CD14-positive monocyte (primary cell): ENCODE results near the gene NTN4. TPM values are rescaled to one million over a fixed set of nuclear protein-coding genes. Genes with fewer than 3 reads are reported as not detected.

ENCODE experiments used
- DNase-seq, 3 donors: peaks; one replicate each; pipeline ENCODE4 v3.0.0-alpha.2; 2011 to 2022
- H2AFZ ChIP-seq: 2 replicates; pipeline ENCODE4 v1.6.0; 2012; ENCODE audit warnings: mild to moderate bottlenecking, low read depth, low read length, inconsistent platforms; ENCODE audit not compliant: insufficient read depth, poor library complexity, severe bottlenecking
- H3K27ac ChIP-seq, 2 donors: 1 replicate in 1 of 2; 2 replicates in 1 of 2; pipeline ENCODE4 v1.5.1; 2012 to 2013; ENCODE audit warnings: low read length in 2 of 2, control low read depth in 1 of 2, inconsistent platforms in 1 of 2, low read depth in 1 of 2, mild to moderate bottlenecking in 1 of 2
- H3K27me3 ChIP-seq, 2 donors: one replicate each; pipeline versions ENCODE4 v1.6.0 to v1.6.1; 2011 to 2013; ENCODE audit warnings: low read length in 2 of 2; ENCODE audit not compliant: control insufficient read depth in 2 of 2, insufficient read depth in 2 of 2
- H3K36me3 ChIP-seq, 2 donors: replicated peaks in 1 of 2; 1 replicate in 1 of 2; 2 replicates in 1 of 2; pipeline versions ENCODE4 v1.5.1 to v1.6.1; 2012 to 2013; ENCODE audit warnings: low read length in 2 of 2, control low read depth in 1 of 2, inconsistent platforms in 1 of 2, mild to moderate bottlenecking in 1 of 2; ENCODE audit not compliant: insufficient read depth in 2 of 2, control insufficient read depth in 1 of 2
- H3K4me1 ChIP-seq, 2 donors: 1 replicate in 1 of 2; 2 replicates in 1 of 2; pipeline versions ENCODE4 v1.5.1 to v1.6.1; 2012 to 2013; ENCODE audit warnings: low read length in 2 of 2, control low read depth in 1 of 2, inconsistent platforms in 1 of 2, mild to moderate bottlenecking in 1 of 2, moderate library complexity in 1 of 2; ENCODE audit not compliant: insufficient read depth in 2 of 2, control insufficient read depth in 1 of 2
- H3K4me2 ChIP-seq: replicated peaks from 2 replicates; pipeline ENCODE3; 2012; ENCODE audit warnings: low read length, moderate library complexity, mild to moderate bottlenecking; ENCODE audit not compliant: poor library complexity, severe bottlenecking; ENCODE audit errors: extremely low read depth
- H3K4me3 ChIP-seq, 3 experiments: fragments of 200-600 bp in 1 of 3; sonication (generic) in 1 of 3; replicated peaks in 1 of 3; 1 replicate in 2 of 3; 2 replicates in 1 of 3; pipeline ENCODE4 v1.5.1; 2011 to 2013; ENCODE audit warnings: low read length in 3 of 3, mild to moderate bottlenecking in 3 of 3, control low read depth in 2 of 3, low read depth in 2 of 3, inconsistent platforms in 1 of 3, moderate library complexity in 1 of 3
- H3K79me2 ChIP-seq: 2 replicates; pipeline ENCODE4 v1.6.0; 2012; ENCODE audit warnings: mild to moderate bottlenecking, control low read depth, inconsistent platforms, low read length, moderate library complexity; ENCODE audit not compliant: insufficient read depth
- H3K9ac ChIP-seq: 2 replicates; pipeline ENCODE4 v1.6.0; 2017; ENCODE audit warnings: low read length, mild to moderate bottlenecking; ENCODE audit not compliant: insufficient read depth, poor library complexity, severe bottlenecking
- H3K9me3 ChIP-seq, 2 donors: replicated peaks in 1 of 2; 1 replicate in 1 of 2; 2 replicates in 1 of 2; pipeline versions ENCODE4 v1.5.1 to v1.6.1; 2012 to 2013; ENCODE audit warnings: low read length in 2 of 2, control low read depth in 1 of 2; ENCODE audit not compliant: control insufficient read depth in 1 of 2, insufficient read depth in 1 of 2
- H4K20me1 ChIP-seq: 2 replicates; pipeline ENCODE4 v1.6.0; 2012; ENCODE audit warnings: mild to moderate bottlenecking, low read length, control low read depth, moderate library complexity; ENCODE audit not compliant: insufficient read depth
- H3K27ac Mint-ChIP-seq, 7 donors: one replicate each; pipeline ENCODE4 v1.8.0; 2020; ENCODE audit warnings: mild to moderate bottlenecking in 7 of 7, mixed read lengths in 7 of 7, moderate library complexity in 6 of 7, inconsistent platforms in 2 of 7
- H3K27me3 Mint-ChIP-seq, 3 donors: one replicate each; pipeline ENCODE4 v1.8.0; 2021 to 2022; ENCODE audit warnings: low read depth in 3 of 3, mild to moderate bottlenecking in 3 of 3, mixed read lengths in 3 of 3, moderate library complexity in 3 of 3, inconsistent platforms in 1 of 3
- H3K36me3 Mint-ChIP-seq, 2 donors: one replicate each; pipeline ENCODE4 v1.8.0; 2020; ENCODE audit warnings: mixed read lengths in 2 of 2, inconsistent platforms in 1 of 2, mild to moderate bottlenecking in 1 of 2
- H3K4me1 Mint-ChIP-seq: one replicate; pipeline ENCODE4 v1.8.0; 2020; ENCODE audit warnings: mild to moderate bottlenecking, mixed read lengths
- H3K4me3 Mint-ChIP-seq, 2 donors: one replicate each; pipeline ENCODE4 v1.8.0; 2020; ENCODE audit warnings: mild to moderate bottlenecking in 2 of 2, mixed read lengths in 2 of 2, moderate library complexity in 1 of 2
- H3K9me3 Mint-ChIP-seq, 7 donors: one replicate each; pipeline ENCODE4 v1.8.0; 2020 to 2022; ENCODE audit warnings: mixed read lengths in 7 of 7, mild to moderate bottlenecking in 6 of 7, moderate library complexity in 6 of 7, inconsistent platforms in 2 of 7
- CTCF ChIP-seq: fragments of 200-600 bp; IDR thresholded peaks from one replicate; pipeline ENCODE4 v1.8.0; 2022; ENCODE audit warnings: antibody characterized with exemption, mild to moderate bottlenecking
- WGBS: methylation state at CpG from one replicate; pipeline ENCODE4 v1.1.5; 2013; ENCODE audit warnings: missing lambda C conversion rate; ENCODE audit not compliant: insufficient coverage; 5-methylcytosine and 5-hydroxymethylcytosine counted together
- intact Hi-C, 2 donors: fragments of 100-400 bp; cut with micrococcal nuclease; formaldehyde crosslinking; loops; one replicate each; pipeline versions ENCODE4 v1.15.0 to v1.15.1; 2023
- polyA plus RNA-seq, 3 donors: library from polyadenylated mRNA; depleted of rRNA in 1 of 3; unstranded in 2 of 3; stranded (reverse) in 1 of 3; fragments of 300-500 nt in 2 of 3; fragments of >200 nt in 1 of 3; fragmentation: Illumina TruSeq in 2 of 3; gene quantifications; 1 replicate in 2 of 3; 2 replicates in 1 of 3; pipeline ENCODE4 v1.2.3, GENCODE V29; 2012 to 2021

The NTN4 gene
- polyA plus RNA-seq, 3 donors = not detected

DNA sequence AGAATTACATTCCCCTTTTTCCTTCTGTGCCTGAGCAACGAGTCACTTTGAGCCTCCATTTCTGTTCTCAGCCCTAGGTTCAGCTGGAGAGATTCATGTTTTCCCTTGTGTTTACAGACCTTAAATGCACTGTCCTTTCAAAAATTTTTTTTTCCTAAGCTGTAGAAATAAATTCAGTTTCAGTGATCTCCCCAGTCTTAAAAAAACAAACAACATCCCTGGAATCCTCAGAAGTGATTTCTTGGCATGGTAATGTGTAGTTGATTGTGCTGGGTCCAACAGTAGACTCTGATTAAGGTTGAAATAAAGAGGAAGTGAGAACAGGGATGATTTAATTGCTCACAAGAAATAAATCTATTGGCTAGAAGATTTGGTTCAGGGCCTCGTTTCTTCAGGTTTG is 89.3 kb downstream of the NTN4 start:
- H3K27ac Mint-ChIP-seq = no peak overlapping the region
- Histone ChIP-seq H3K79me2 (no peaks in the 10 kb centered on the region), H3K27ac (no peak overlapping the region), H2AFZ (no peak overlapping the region), H3K4me3 (no peak overlapping the region), H3K9me3 (no peaks in the 10 kb centered on the region), H3K36me3 (no peaks in the 10 kb centered on the region), H3K4me1 (no peaks in the 10 kb centered on the region), H3K27me3 (no peaks in the 10 kb centered on the region), H3K4me2 (no peak overlapping the region), H3K9ac (no peak overlapping the region), H4K20me1 (no peaks in the 10 kb centered on the region)
- H3K36me3 Mint-ChIP-seq = no peaks in the 10 kb centered on the region
- H3K27me3 Mint-ChIP-seq = peaks cover 1 to 7% (median 6%) of the 10 kb centered on the region in 3 donors
- TF ChIP-seq CTCF = no peak
- intact Hi-C loops = no loop called here
- H3K9me3 Mint-ChIP-seq = no peaks in the 10 kb centered on the region
- H3K4me3 Mint-ChIP-seq = no peak overlapping the region
- WGBS = no CpG with 5 or more reads among the region's 2 CpGs
- no peaks in the 10 kb centered on the region for H3K4me1 Mint-ChIP-seq
- DNase-seq = no peak

GRCh38 chr12:95700316-95700785 is 90.2 kb downstream of the NTN4 start:
- no peak overlapping the region for H3K4me3 ChIP-seq
- no peaks in the 10 kb centered on the region for H3K9me3 Mint-ChIP-seq
- 88% methylated on average over 3 of the region's 7 CpGs for WGBS

More at GRCh38 chr12:95700316-95700785, 90.2 kb downstream of the NTN4 start:
- Mint-ChIP-seq H3K4me1 (no peaks in the 10 kb centered on the region), H3K4me3 (no peak overlapping the region), H3K36me3 (no peaks in the 10 kb centered on the region), H3K27ac (no peak overlapping the region), H3K27me3 (peaks cover 1 to 7% (median 6%) of the 10 kb centered on the region in 3 donors)
- Histone ChIP-seq H3K36me3 (no peaks in the 10 kb centered on the region), H2AFZ (no peak overlapping the region), H3K4me2 (no peak overlapping the region), H3K9me3 (no peaks in the 10 kb centered on the region), H3K27ac (no peak overlapping the region), H3K27me3 (no peaks in the 10 kb centered on the region), H3K79me2 (no peaks in the 10 kb centered on the region), H4K20me1 (no peaks in the 10 kb centered on the region), H3K9ac (no peak overlapping the region), H3K4me1 (no peaks in the 10 kb centered on the region)
- no peak for TF ChIP-seq CTCF
- no peak for DNase-seq
- intact Hi-C loops = no loop called here
